Activated B cell treated with CpG ODN at 0.5 μM for 24 hours (primary cell): ENCODE data around the gene RAB20. TPM values are rescaled to one million over a fixed set of nuclear protein-coding genes. Genes with fewer than 3 reads are reported as not detected.

Experiments
- ATAC-seq: fragments of 200-7000 bp; cut with Tn5 transposase; one replicate; pipeline ENCODE4 v1.10.0; 2021; ENCODE audit warnings: low read depth, mild to moderate bottlenecking, moderate library complexity
- CTCF ChIA-PET: fragments of 350-600 bp; sonication (Branson Sonifier 250); formaldehyde crosslinking; loops from one replicate; lab custom pipeline; 2021; ENCODE audit warnings: antibody characterized with exemption; lab: Charles Lee
- POLR2A ChIA-PET: fragments of 350-600 bp; sonication (Branson Sonifier 250); formaldehyde crosslinking; loops from one replicate; lab custom pipeline; 2021; ENCODE audit warnings: antibody characterized with exemption; lab: Charles Lee
- DNase-seq: peaks from one replicate; pipeline ENCODE4 v3.0.0; 2022
- H3K27ac Mint-ChIP-seq: one replicate; pipeline ENCODE4 v1.8.0; 2020; ENCODE audit warnings: mixed read lengths
- H3K27me3 Mint-ChIP-seq: one replicate; pipeline ENCODE4 v1.8.0; 2021; ENCODE audit warnings: mixed read lengths
- H3K36me3 Mint-ChIP-seq: one replicate; pipeline ENCODE4 v1.8.0; 2021; ENCODE audit warnings: low read depth, mixed read lengths
- H3K4me1 Mint-ChIP-seq: one replicate; pipeline ENCODE4 v1.8.0; 2021; ENCODE audit warnings: mixed read lengths
- H3K4me3 Mint-ChIP-seq: one replicate; pipeline ENCODE4 v1.8.0; 2020; ENCODE audit warnings: mild to moderate bottlenecking, mixed read lengths
- H3K9me3 Mint-ChIP-seq: one replicate; pipeline ENCODE4 v1.8.0; 2020; ENCODE audit warnings: mixed read lengths
- intact Hi-C: fragments of 100-400 bp; cut with micrococcal nuclease; formaldehyde crosslinking; loops from one replicate; pipeline ENCODE4 v1.15.1; 2024
- total RNA-seq: library from RNA; stranded (reverse); gene quantifications from 2 replicates; pipeline ENCODE4 v1.2.3, GENCODE V29; 2022
- TF ChIP-seq, protein P1 (sequence below): fragments of 200-600 bp; IDR thresholded peaks from one replicate; pipeline ENCODE4 v1.8.0; 2022; ENCODE audit warnings: antibody characterized with exemption, mild to moderate bottlenecking

RAB20 gene
- total RNA-seq, 1 donor from 2014 or later, result 3.1 TPM

DNA sequence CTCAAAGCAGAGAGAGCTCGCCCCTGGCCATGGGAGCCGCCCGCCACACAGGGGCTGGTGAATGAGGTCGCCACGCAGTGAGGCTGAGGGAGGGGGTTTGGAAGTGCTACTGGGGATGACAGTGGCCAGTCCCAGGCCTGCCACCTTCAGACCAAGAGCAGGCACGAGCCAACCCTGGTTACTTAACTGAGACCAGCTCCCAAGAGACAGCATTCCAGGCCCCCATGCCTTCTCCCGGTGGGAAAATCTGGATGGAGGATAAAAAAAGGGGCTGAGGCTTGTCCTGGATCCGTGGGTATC, 43.3 kb downstream of the RAB20 start:
- Mint-ChIP-seq H3K9me3 (no peaks in the 10 kb centered on the region), H3K4me1 (peaks cover 3% of the 10 kb centered on the region), H3K27me3 (no peaks in the 10 kb centered on the region), H3K27ac (no peak overlapping the region), H3K4me3 (no peak overlapping the region), H3K36me3 (peaks cover 2% of the 10 kb centered on the region)
- DNase-seq (no peak), ATAC-seq (no peak)
- intact Hi-C loops, result no loop called here
- POLR2A ChIA-PET, result no interaction called here
- CTCF ChIA-PET, result interaction anchor here (1.0 kb wide), 1 partner anchor 9 kb away, joined by 3 read pairs; no protein-coding TSS in a partner anchor
- TF ChIP-seq, protein P1, sequence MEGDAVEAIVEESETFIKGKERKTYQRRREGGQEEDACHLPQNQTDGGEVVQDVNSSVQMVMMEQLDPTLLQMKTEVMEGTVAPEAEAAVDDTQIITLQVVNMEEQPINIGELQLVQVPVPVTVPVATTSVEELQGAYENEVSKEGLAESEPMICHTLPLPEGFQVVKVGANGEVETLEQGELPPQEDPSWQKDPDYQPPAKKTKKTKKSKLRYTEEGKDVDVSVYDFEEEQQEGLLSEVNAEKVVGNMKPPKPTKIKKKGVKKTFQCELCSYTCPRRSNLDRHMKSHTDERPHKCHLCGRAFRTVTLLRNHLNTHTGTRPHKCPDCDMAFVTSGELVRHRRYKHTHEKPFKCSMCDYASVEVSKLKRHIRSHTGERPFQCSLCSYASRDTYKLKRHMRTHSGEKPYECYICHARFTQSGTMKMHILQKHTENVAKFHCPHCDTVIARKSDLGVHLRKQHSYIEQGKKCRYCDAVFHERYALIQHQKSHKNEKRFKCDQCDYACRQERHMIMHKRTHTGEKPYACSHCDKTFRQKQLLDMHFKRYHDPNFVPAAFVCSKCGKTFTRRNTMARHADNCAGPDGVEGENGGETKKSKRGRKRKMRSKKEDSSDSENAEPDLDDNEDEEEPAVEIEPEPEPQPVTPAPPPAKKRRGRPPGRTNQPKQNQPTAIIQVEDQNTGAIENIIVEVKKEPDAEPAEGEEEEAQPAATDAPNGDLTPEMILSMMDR, result no peak

DNA sequence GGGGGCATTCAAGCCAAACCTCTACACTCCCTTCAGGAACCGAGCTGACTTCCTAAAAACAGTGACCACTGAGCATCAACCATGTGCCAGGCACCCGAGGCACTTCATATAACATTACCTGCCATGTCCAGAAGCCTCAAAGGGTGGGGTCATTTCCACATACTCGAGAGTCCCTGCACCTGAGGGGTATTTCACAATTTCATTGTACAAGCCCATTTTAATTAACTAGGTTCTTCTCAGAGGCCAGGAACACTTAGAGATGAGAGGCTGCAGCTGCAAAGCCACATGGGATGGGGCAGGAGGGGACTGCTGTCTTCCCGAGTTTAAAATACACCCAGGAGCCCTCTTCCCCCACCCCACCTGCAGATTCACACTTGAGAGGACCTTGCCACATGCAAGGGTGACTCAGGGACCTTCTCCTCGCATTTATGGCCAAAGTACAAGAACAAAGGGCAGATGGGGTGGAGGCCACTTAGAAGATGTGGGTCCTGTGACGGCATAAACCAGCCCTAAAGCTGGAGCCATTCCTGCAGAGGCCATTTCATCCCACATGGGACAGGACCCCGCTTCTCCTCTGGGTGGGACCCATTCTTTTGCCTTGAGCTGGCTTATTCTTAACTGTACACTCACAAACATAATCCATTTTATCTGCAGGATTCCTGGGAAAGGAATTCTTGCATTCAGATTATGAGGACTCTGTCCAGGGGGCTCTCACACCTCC, 43.9 kb downstream of the RAB20 start:
- ChIA-PET CTCF (interaction anchor here (1.0 kb wide), 1 partner anchor 10 kb away, joined by 3 read pairs; no protein-coding TSS in a partner anchor), POLR2A (no interaction called here)
- Mint-ChIP-seq H3K27ac (no peak overlapping the region), H3K9me3 (no peaks in the 10 kb centered on the region), H3K4me3 (no peak overlapping the region), H3K4me1 (peaks cover 3% of the 10 kb centered on the region), H3K36me3 (peaks cover 2% of the 10 kb centered on the region), H3K27me3 (no peaks in the 10 kb centered on the region)
- DNase-seq, result no peak
- no peak for ATAC-seq
- intact Hi-C loops, result no loop called here
- TF ChIP-seq, protein P1, result no peak

- intact Hi-C loops, result no loop called here
- no peak overlapping the region for H3K4me3 Mint-ChIP-seq
- CTCF ChIA-PET, result no interaction called here
These were observed 45.0 kb downstream of the RAB20 start for GRCh38 chr13:110516500-110516899.

GRCh38 chr13:110512198-110512740, 49.3 kb downstream of the RAB20 start:
- POLR2A ChIA-PET, result no interaction called here
- no peaks in the 10 kb centered on the region for H3K9me3 Mint-ChIP-seq
- DNase-seq (no peak), ATAC-seq (no peak)
- H3K27ac Mint-ChIP-seq, result no peak overlapping the region
- peaks cover 9% of the 10 kb centered on the region for H3K4me1 Mint-ChIP-seq
- TF ChIP-seq, protein P1, result no peak
- intact Hi-C loops, result no loop called here
- CTCF ChIA-PET, result interaction anchor here (1.5 kb wide), 1 partner anchor 56 kb away, joined by 4 read pairs; no protein-coding TSS in a partner anchor
- no peak overlapping the region for H3K4me3 Mint-ChIP-seq
- no peaks in the 10 kb centered on the region for H3K36me3 Mint-ChIP-seq
- no peaks in the 10 kb centered on the region for H3K27me3 Mint-ChIP-seq

More at GRCh38 chr13:110516500-110516899, 45.0 kb downstream of the RAB20 start:
- Mint-ChIP-seq H3K27ac (no peak overlapping the region), H3K4me1 (no peaks in the 10 kb centered on the region), H3K27me3 (no peaks in the 10 kb centered on the region), H3K36me3 (peaks cover 2% of the 10 kb centered on the region), H3K9me3 (no peaks in the 10 kb centered on the region)
- DNase-seq, result no peak
- no peak for ATAC-seq
- POLR2A ChIA-PET, result no interaction called here
- TF ChIP-seq, protein P1, result no peak

DNA sequence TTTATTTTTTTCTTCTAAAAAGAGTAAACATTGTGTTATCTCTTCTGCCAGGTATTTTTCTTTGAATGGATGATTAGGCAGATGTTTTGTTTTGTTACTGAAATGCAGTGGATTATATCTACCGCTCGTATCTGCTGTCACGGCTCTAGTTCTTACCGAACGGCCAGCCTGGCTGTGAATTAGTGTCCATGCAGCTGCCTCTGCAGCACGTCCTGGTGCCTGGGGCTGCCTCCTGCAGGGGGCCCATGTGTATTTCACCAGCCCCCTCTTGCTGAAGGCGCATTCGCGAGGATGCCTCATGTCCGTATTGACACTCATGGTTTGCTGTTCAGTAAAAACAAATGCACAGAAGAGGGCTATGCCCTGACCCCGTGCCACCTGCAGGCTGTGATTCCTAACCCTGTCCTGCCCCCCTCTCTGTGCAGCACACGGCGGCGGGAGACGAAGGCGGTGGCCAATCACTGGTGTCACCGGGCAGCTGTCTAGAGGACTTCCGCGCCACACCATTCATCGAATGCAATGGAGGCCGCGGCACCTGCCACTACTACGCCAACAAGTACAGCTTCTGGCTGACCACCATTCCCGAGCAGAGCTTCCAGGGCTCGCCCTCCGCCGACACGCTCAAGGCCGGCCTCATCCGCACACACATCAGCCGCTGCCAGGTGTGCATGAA, 49.9 kb downstream of the RAB20 start:
- POLR2A ChIA-PET, result no interaction called here
- Mint-ChIP-seq H3K4me1 (peaks cover 9% of the 10 kb centered on the region), H3K4me3 (no peak overlapping the region), H3K36me3 (no peaks in the 10 kb centered on the region), H3K27me3 (no peaks in the 10 kb centered on the region), H3K9me3 (no peaks in the 10 kb centered on the region), H3K27ac (no peak overlapping the region)
- intact Hi-C loops, result no loop called here
- no peak for ATAC-seq
- CTCF ChIA-PET, result no interaction called here
- DNase-seq, result no peak
- TF ChIP-seq, protein P1, result no peak
